Body of pancreas (tissue), 4 donors: ENCODE measurements around the gene OR56A3. TPM values are rescaled to one million over a fixed set of nuclear protein-coding genes. Genes with fewer than 3 reads are reported as not detected.
"Not testable (repeated sequence)": the region's sequence is repeated elsewhere in the genome, so short reads cannot be mapped to it uniquely, and the experiment has no call there.

Experiments used
- ATAC-seq: fragments of 150-250 bp; one replicate; pipeline ENCODE4 v1.9.1; 2016
- DNase-seq, 4 donors: peaks; one replicate each; pipeline ENCODE4 v3.0.0-alpha.2; 2019
- H3K27ac ChIP-seq, 4 donors: fragments of 200-600 bp; sonication (generic); 1 replicate in 3 of 4; 2 replicates in 1 of 4; pipeline versions ENCODE4 v1.5.1 to v1.6.1; 2016 to 2019; ENCODE audit warnings: mild to moderate bottlenecking in 1 of 4, mixed read lengths in 1 of 4, moderate library complexity in 1 of 4
- H3K27me3 ChIP-seq, 2 donors: fragments of 200-600 bp; sonication (generic); one replicate each; pipeline ENCODE4 v1.6.0; 2016; ENCODE audit warnings: mild to moderate bottlenecking in 1 of 2
- H3K36me3 ChIP-seq, 2 donors: fragments of 200-600 bp; sonication (generic); replicated peaks in 1 of 2; 2 replicates each; pipeline ENCODE4 v1.5.1; 2016; ENCODE audit warnings: low read depth in 2 of 2; ENCODE audit not compliant: insufficient read depth in 1 of 2
- H3K4me1 ChIP-seq: fragments of 200-600 bp; sonication (generic); one replicate; pipeline ENCODE4 v1.6.0; 2016
- H3K4me3 ChIP-seq, 2 donors: fragments of 200-600 bp; sonication (generic); 1 replicate in 1 of 2; 2 replicates in 1 of 2; pipeline ENCODE4 v1.5.1; 2016 to 2019
- H3K9me3 ChIP-seq, 3 donors: fragments of 200-600 bp; sonication (generic); 1 replicate in 2 of 3; 2 replicates in 1 of 3; pipeline ENCODE4 v1.5.1; 2016
- CTCF ChIP-seq, 7 experiments: fragments of 450-650 bp in 4 of 7; fragments of 200-600 bp in 3 of 7; sonication (generic) in 3 of 7; IDR thresholded peaks; one replicate each; pipeline ENCODE4 v1.5.1; 2016 to 2019; ENCODE audit warnings: antibody characterized with exemption in 7 of 7
- POLR2A ChIP-seq, 3 donors: fragments of 450-650 bp; IDR thresholded peaks; one replicate each; pipeline ENCODE4 v1.6.1; 2016; ENCODE audit warnings: antibody characterized with exemption in 3 of 3, mild to moderate bottlenecking in 2 of 3
- WGBS, 2 donors: methylation state at CpG; one replicate each; pipeline ENCODE4 v1.1.5; 2017; 5-methylcytosine and 5-hydroxymethylcytosine counted together
- intact Hi-C: fragments of 100-400 bp; cut with DNase I; formaldehyde crosslinking; loops from one replicate; pipeline ENCODE4 v1.15.1; 2023
- total RNA-seq, 2 donors: library from RNA; depleted of rRNA; stranded (reverse); fragments of >200 nt; gene quantifications; one replicate each; pipeline ENCODE4 v1.1.0, GENCODE V29; 2016

Gene OR56A3
- total RNA-seq, 2 donors from 2014 or later, result not detected

- H3K27me3 ChIP-seq, result no peaks in the 10 kb centered on the region
- H3K4me1 ChIP-seq, result no peaks in the 10 kb centered on the region
- no peak for ATAC-seq
- 78 to 92% methylated on average over 39 of the region's 39 CpGs for WGBS, 2 donors
- TF ChIP-seq CTCF (IDR thresholded peaks at IDR 0.05) (no peak), POLR2A (IDR thresholded peaks at IDR 0.05) (no peak)
- H3K9me3 ChIP-seq, result no peaks in the 10 kb centered on the region
- no peaks in the 10 kb centered on the region for H3K36me3 ChIP-seq
- H3K27ac ChIP-seq, result no peak overlapping the region
- intact Hi-C loops, result no loop called here
- no peak overlapping the region for H3K4me3 ChIP-seq
- DNase-seq, result no peak
Observed at GRCh38 chr11:5937868-5938602, 4.0 kb upstream of the OR56A3 start.

DNA sequence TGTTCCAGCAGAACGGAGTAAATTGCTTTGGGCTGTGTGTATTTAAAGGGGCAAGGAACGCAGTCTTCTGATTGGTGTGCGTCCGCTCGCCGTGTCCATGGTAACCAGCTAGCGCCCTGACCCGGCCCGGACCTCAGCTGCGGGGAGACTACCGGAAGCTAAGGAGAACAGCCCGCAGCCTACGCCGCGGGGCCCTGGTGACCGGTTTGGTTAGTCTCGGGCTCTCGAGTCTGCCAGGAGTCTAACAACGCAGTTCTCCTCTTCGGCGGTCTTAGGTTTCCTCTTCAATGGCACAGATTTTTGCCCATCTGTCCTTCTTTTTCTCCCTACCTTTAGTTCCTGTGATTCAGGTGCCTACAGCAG, 3.5 kb upstream of the OR56A3 start:
- Histone ChIP-seq H3K4me1 (no peaks in the 10 kb centered on the region), H3K27ac (no peak overlapping the region), H3K4me3 (no peak overlapping the region), H3K27me3 (no peaks in the 10 kb centered on the region), H3K9me3 (no peaks in the 10 kb centered on the region), H3K36me3 (no peaks in the 10 kb centered on the region)
- intact Hi-C loops, result no loop called here
- no peak for TF ChIP-seq CTCF (IDR thresholded peaks at IDR 0.05)
- no peak for TF ChIP-seq POLR2A (IDR thresholded peaks at IDR 0.05)
- ATAC-seq (no peak), DNase-seq (no peak)
- 77 to 78% methylated on average over 17 to 21 of the region's 21 CpGs for WGBS, 2 donors

DNA sequence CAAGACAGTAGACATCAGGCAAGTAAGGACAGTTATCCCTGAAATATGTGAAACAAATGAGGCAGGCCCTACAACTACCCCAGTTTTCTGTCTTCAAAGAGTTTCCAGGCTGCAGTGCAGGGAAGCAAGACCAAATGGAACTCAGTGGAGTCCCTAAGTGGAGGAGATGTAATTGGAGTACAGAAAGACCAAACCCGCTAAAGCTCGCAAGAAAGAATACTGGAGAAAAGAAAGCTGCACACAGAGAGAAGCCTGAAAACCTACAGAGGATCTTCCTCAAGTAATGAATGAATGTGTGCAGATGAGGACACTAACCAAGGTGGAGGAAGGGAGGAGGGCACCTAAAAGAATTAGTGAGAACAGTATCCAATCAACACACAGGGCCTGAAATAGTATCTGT, 1.3 kb upstream of the OR56A3 start:
- Histone ChIP-seq H3K27ac (no peak overlapping the region), H3K9me3 (no peaks in the 10 kb centered on the region), H3K4me3 (no peak overlapping the region), H3K36me3 (no peaks in the 10 kb centered on the region), H3K27me3 (no peaks in the 10 kb centered on the region), H3K4me1 (no peaks in the 10 kb centered on the region)
- DNase-seq (no peak), ATAC-seq (no peak)
- WGBS, 2 donors, result 94 to 96% methylated on average over 2 of the region's 2 CpGs
- TF ChIP-seq POLR2A (IDR thresholded peaks at IDR 0.05), result no peak
- no peak for TF ChIP-seq CTCF (IDR thresholded peaks at IDR 0.05)
- intact Hi-C loops, result no loop called here

DNA sequence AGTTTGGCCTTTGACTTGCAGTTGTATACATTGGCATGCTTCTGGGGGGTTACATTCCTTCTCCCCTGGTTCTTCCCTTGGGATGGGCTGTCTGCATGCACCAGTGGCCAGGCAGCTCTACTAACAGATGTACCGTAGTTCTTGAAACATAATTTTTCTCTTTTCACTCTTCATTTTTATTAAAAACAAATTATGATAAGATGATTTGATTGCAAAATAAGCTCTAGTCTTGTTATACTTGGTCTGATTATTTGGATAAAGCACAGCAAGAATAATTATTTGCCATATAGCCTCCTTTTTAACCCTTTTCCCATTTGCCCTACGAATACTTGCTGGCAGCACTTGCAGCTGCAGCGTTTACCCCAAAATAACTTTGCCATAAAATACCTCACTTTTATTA, 13.5 kb downstream of the OR56A3 start:
- H3K4me3 ChIP-seq, result no peak overlapping the region
- no peak for DNase-seq
- no peaks in the 10 kb centered on the region for H3K36me3 ChIP-seq
- WGBS, 2 donors, result 81 to 86% methylated on average over 3 of the region's 3 CpGs
- no peak for TF ChIP-seq POLR2A (IDR thresholded peaks at IDR 0.05)
- no peak for TF ChIP-seq CTCF (IDR thresholded peaks at IDR 0.05)
- ATAC-seq, result no peak
- no peaks in the 10 kb centered on the region for H3K27me3 ChIP-seq
- peaks cover 0 to 7% (median 0%) of the 10 kb centered on the region in 3 donors for H3K9me3 ChIP-seq
- H3K4me1 ChIP-seq, result no peaks in the 10 kb centered on the region
- H3K27ac ChIP-seq, result no peak overlapping the region
- intact Hi-C loops, result no loop called here

- intact Hi-C loops, ATAC-seq: not testable (repeated sequence)
- WGBS, 2 donors, result 82 to 87% methylated on average over 22 to 24 of the region's 40 CpGs
Observed at GRCh38 chr11:5960704-5961320, 18.8 kb downstream of the OR56A3 start.

More at GRCh38 chr11:5960704-5961320, 18.8 kb downstream of the OR56A3 start:
- not testable (repeated sequence) for DNase-seq, H3K27ac ChIP-seq, H3K27me3 ChIP-seq, H3K36me3 ChIP-seq, H3K4me1 ChIP-seq, H3K4me3 ChIP-seq
- peaks cover 0 to 11% (median 0%) of the 10 kb centered on the region in 3 donors for H3K9me3 ChIP-seq
